HepG2 (cell line): ENCODE measurements around the gene HPCAL1. TPM values are rescaled to one million over a fixed set of nuclear protein-coding genes. Genes with fewer than 3 reads are reported as not detected.

Source experiments
- DNMT1 ChIP-seq: sonication (generic); formaldehyde crosslinking; IDR thresholded peaks from 2 replicates; pipeline ENCODE4 v1.5.1; 2020; ENCODE audit warnings: mild to moderate bottlenecking, missing genetic modification reagents
- MIER2 ChIP-seq: IDR thresholded peaks from 2 replicates; pipeline ENCODE4 v1.6.1; 2016; ENCODE audit warnings: missing biosample characterization, missing genetic modification reagents
- RELA ChIP-seq: sonication (generic); formaldehyde crosslinking; IDR thresholded peaks from 2 replicates; pipeline ENCODE4 v1.4.0; 2020; ENCODE audit warnings: missing genetic modification reagents
- REST ChIP-seq, 2 experiments: IDR thresholded peaks; 2 replicates each; pipeline ENCODE4 v1.6.1; 2011 to 2012; ENCODE audit warnings: low read length in 2 of 2, borderline replicate concordance in 1 of 2, low read depth in 1 of 2, mild to moderate bottlenecking in 1 of 2, moderate library complexity in 1 of 2
- RFX1 ChIP-seq: fragments of 450-650 bp; IDR thresholded peaks from 2 replicates; pipeline ENCODE4 v1.6.1; 2017
- TAF1 ChIP-seq: sonication (generic); formaldehyde crosslinking; IDR thresholded peaks from 2 replicates; pipeline ENCODE4 v1.4.0; 2020; ENCODE audit warnings: missing genetic modification reagents
- ZBTB7B ChIP-seq: sonication (generic); formaldehyde crosslinking; IDR thresholded peaks from 2 replicates; pipeline ENCODE4 v1.4.0; 2020; ENCODE audit warnings: missing genetic modification reagents
- ZFP41 ChIP-seq: sonication (generic); formaldehyde crosslinking; IDR thresholded peaks from 2 replicates; pipeline ENCODE4 v1.4.0; 2020; ENCODE audit warnings: mild to moderate bottlenecking, missing genetic modification reagents, borderline replicate concordance
- ZMYM4 ChIP-seq: sonication (generic); formaldehyde crosslinking; IDR thresholded peaks from 2 replicates; pipeline ENCODE4 v1.8.1; 2023; ENCODE audit warnings: mild to moderate bottlenecking, missing genetic modification reagents
- ZNF234 ChIP-seq: sonication (generic); formaldehyde crosslinking; conservative IDR thresholded peaks from 2 replicates; pipeline ENCODE4 v1.5.1; 2020; ENCODE audit warnings: mild to moderate bottlenecking, missing genetic modification reagents
- ZNF546 ChIP-seq: sonication (generic); formaldehyde crosslinking; conservative IDR thresholded peaks from 2 replicates; pipeline ENCODE4 v1.8.1; 2023; ENCODE audit warnings: mild to moderate bottlenecking, missing genetic modification reagents
- ZXDC ChIP-seq: sonication (generic); formaldehyde crosslinking; IDR thresholded peaks from 2 replicates; pipeline ENCODE4 v1.5.0; 2020; ENCODE audit warnings: mild to moderate bottlenecking, missing genetic modification reagents
- polyA plus RNA-seq, 8 experiments: library from polyadenylated mRNA; depleted of rRNA in 3 of 8; stranded (reverse) in 7 of 8; unstranded in 1 of 8; fragments of >200 nt; fragmentation: Illumina TruSeq in 4 of 8; extraction: Trizol in 4 of 8; gene quantifications; 2 replicates each; pipeline versions ENCODE4 v1.2.1 to v1.2.3, GENCODE V29; 2011 to 2016; ENCODE audit warnings: low read depth in 4 of 8, missing spikeins in 1 of 8, mixed read lengths in 1 of 8; ENCODE audit not compliant: insufficient read depth in 1 of 8
- total RNA-seq, 5 experiments: library from RNA; depleted of rRNA; stranded (reverse); fragments of >200 nt; fragmentation: Illumina TruSeq; extraction: Trizol; gene quantifications; 2 replicates each; pipeline ENCODE4 v1.2.3, GENCODE V29; 2016; ENCODE audit warnings: low read depth in 1 of 5
- TF ChIP-seq, protein P1 (sequence below): sonication (generic); formaldehyde crosslinking; IDR thresholded peaks from 2 replicates; pipeline ENCODE4 v1.4.0; 2020; ENCODE audit warnings: missing genetic modification reagents
- TF ChIP-seq, protein P2 (sequence below): sonication (generic); formaldehyde crosslinking; IDR thresholded peaks from 2 replicates; pipeline ENCODE4 v1.5.0; 2020; ENCODE audit warnings: missing genetic modification reagents

The HPCAL1 gene
- total and polyA plus RNA-seq, 2 of the 13 experiments (the other 11 are each of a cell fraction or from before 2014, with no cell fraction given): 29.5 to 29.9 TPM

DNA sequence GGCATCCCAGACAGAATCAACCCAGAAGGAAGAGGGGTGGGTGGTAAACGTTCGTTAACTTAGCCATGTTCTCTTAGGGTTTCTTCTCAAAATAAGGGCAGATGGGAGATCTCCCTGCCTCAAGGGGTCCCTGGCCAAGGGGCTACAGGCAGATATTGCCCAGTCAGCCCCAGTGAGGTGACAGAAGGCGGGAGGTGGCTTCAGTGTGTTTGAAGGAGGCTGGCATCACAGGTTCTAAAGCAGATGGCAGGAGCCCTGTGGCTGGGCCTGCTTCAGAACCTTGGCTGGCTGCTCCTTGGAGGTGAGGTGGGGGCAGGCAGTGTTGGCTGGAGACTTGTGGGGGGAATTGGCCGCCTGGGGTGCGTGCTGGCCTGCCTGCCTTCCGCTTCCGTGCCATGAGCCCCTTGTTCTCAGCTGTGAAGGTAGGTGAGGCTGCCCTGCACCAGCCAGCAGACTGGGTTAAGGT lies 23.5 kb downstream of the HPCAL1 start (continued):
- TF ChIP-seq REST (IDR thresholded peaks at IDR 0.05; ENCODE audit: borderline replicate concordance in 1 of 2, low read depth in 1 of 2, low read length in 2 of 2) (no peak), MIER2 (CRISPR knock-in tag) (no peak), ZNF234 (CRISPR knock-in tag) (no peak), RELA (CRISPR knock-in tag) (no peak), TAF1 (CRISPR knock-in tag) (no peak), ZBTB7B (CRISPR knock-in tag) (no peak), ZXDC (0 out of 2 replicates have a peak, but pooled peaks have one; percentile 0), ZNF546 (no peak), DNMT1 (no peak), RFX1 (no peak), ZMYM4 (CRISPR knock-in tag) (0 out of 2 replicates have a peak, but pooled peaks have one; percentile 14), ZFP41 (0 out of 2 replicates have a peak, but pooled peaks have one; percentile 3)
- TF ChIP-seq, protein P1, sequence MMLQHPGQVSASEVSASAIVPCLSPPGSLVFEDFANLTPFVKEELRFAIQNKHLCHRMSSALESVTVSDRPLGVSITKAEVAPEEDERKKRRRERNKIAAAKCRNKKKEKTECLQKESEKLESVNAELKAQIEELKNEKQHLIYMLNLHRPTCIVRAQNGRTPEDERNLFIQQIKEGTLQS (CRISPR knock-in tag): no peak
- TF ChIP-seq, protein P2, sequence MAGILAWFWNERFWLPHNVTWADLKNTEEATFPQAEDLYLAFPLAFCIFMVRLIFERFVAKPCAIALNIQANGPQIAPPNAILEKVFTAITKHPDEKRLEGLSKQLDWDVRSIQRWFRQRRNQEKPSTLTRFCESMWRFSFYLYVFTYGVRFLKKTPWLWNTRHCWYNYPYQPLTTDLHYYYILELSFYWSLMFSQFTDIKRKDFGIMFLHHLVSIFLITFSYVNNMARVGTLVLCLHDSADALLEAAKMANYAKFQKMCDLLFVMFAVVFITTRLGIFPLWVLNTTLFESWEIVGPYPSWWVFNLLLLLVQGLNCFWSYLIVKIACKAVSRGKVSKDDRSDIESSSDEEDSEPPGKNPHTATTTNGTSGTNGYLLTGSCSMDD (CRISPR knock-in tag): no peak
